A673 (cell line): ENCODE measurements around the gene SRRM4. TPM values are rescaled to one million over a fixed set of nuclear protein-coding genes. Genes with fewer than 3 reads are reported as not detected.

ENCODE experiments used
- BruUV-seq: library from RNA; stranded (reverse); fragments of 400-500 nt; replicated peaks from 2 replicates; lab custom pipeline; 2021; lab: Mats Ljungman, UMichigan
- CTCF ChIA-PET: fragments of 300-600 bp; sonication (Branson Sonifier 250); formaldehyde crosslinking; loops from one replicate; lab custom pipeline; 2022; ENCODE audit warnings: antibody characterized with exemption; lab: Charles Lee
- POLR2A ChIA-PET: fragments of 300-600 bp; sonication (Branson Sonifier 250); formaldehyde crosslinking; loops from one replicate; lab custom pipeline; 2022; ENCODE audit warnings: antibody characterized with exemption; ENCODE audit not compliant: low non-redundant PET; lab: Charles Lee
- DNase-seq: peaks from one replicate; pipeline ENCODE4 v3.0.0-alpha.2; 2015; ENCODE audit warnings: low spot score
- H3K27ac ChIP-seq: fragments of 200-600 bp; sonication (generic); 2 replicates; pipeline ENCODE4 v1.5.1; 2016; ENCODE audit warnings: mixed run types, low read depth, mild to moderate bottlenecking, mixed read lengths, antibody characterized with exemption, low read length; ENCODE audit not compliant: poor library complexity, severe bottlenecking
- H3K27me3 ChIP-seq: fragments of 200-600 bp; sonication (generic); replicated peaks from 2 replicates; pipeline ENCODE4 v1.6.1; 2017; ENCODE audit warnings: mixed run types, low read depth, mild to moderate bottlenecking, mixed read lengths, antibody characterized with exemption, low read length; ENCODE audit not compliant: insufficient read depth, poor library complexity
- H3K36me3 ChIP-seq: fragments of 200-600 bp; sonication (generic); 2 replicates; pipeline ENCODE4 v1.6.1; 2016; ENCODE audit warnings: mixed run types, mild to moderate bottlenecking, mixed read lengths, antibody characterized with exemption, low read length; ENCODE audit not compliant: insufficient read depth, poor library complexity, severe bottlenecking
- H3K4me1 ChIP-seq: fragments of 200-600 bp; sonication (generic); 2 replicates; pipeline ENCODE4 v1.6.1; 2017; ENCODE audit warnings: mixed run types, mild to moderate bottlenecking, mixed read lengths, antibody characterized with exemption, low read length; ENCODE audit not compliant: insufficient read depth, poor library complexity, severe bottlenecking
- H3K4me3 ChIP-seq: fragments of 200-600 bp; sonication (generic); 2 replicates; pipeline ENCODE4 v1.5.1; 2016; ENCODE audit warnings: low read depth, mixed run types, mild to moderate bottlenecking, mixed read lengths, low read length; ENCODE audit not compliant: poor library complexity, severe bottlenecking
- H3K9me3 ChIP-seq: fragments of 200-600 bp; sonication (generic); 2 replicates; pipeline ENCODE4 v1.6.1; 2016; ENCODE audit warnings: mixed run types, low read depth, mild to moderate bottlenecking, mixed read lengths, antibody characterized with exemption, low read length; ENCODE audit not compliant: poor library complexity, severe bottlenecking
- CTCF ChIP-seq: fragments of 300-800, 200-600 bp; sonication (generic); conservative IDR thresholded peaks from 2 replicates; pipeline ENCODE4 v1.5.1; 2017; ENCODE audit warnings: low read depth, mild to moderate bottlenecking, antibody characterized with exemption, low read length, moderate library complexity, mixed read lengths
- EZH2 ChIP-seq: fragments of 200-600 bp; sonication (generic); IDR thresholded peaks from 2 replicates; pipeline ENCODE4 v1.6.1; 2017; ENCODE audit warnings: borderline replicate concordance, low read depth, mild to moderate bottlenecking, mixed read lengths, antibody characterized with exemption, low read length; ENCODE audit not compliant: poor library complexity, severe bottlenecking
- intact Hi-C: fragments of 100-400 bp; cut with micrococcal nuclease; formaldehyde crosslinking; loops from one replicate; pipeline ENCODE4 v1.10.0; 2022; ENCODE audit not compliant: unreplicated experiment
- total RNA-seq: library from RNA; stranded (reverse); gene quantifications from 2 replicates; pipeline ENCODE4 v1.2.3, GENCODE V29; 2021

SRRM4 gene
- total RNA-seq, 1 experiment from 2014 or later, result not detected

- no peak for DNase-seq
- no peak overlapping the region for H3K4me3 ChIP-seq
- POLR2A ChIA-PET, result no interaction called here
- intact Hi-C loops, result no loop called here
- no peak overlapping the region for H3K27ac ChIP-seq
- CTCF ChIA-PET, result no interaction called here
- BruUV-seq, result no TSS peak
- H3K9me3 ChIP-seq, result no peaks in the 10 kb centered on the region
- no peaks in the 10 kb centered on the region for H3K36me3 ChIP-seq
- no peak for TF ChIP-seq CTCF
- TF ChIP-seq EZH2, result no peak
- no peaks in the 10 kb centered on the region for H3K4me1 ChIP-seq
- H3K27me3 ChIP-seq, result peaks cover 51% of the 10 kb centered on the region
Measured at GRCh38 chr12:119211884-119212283, 230.5 kb downstream of the SRRM4 start.

Other genes with a start within 250 kb of the SRRM4 start
- gene HSPB8, start 197.4 kb downstream of the SRRM4 start, total RNA-seq, result 0.13 and 0.42 TPM in 2 replicates